ENCODE data around the gene NTNG2. TPM values are rescaled to one million over a fixed set of nuclear protein-coding genes. Genes with fewer than 3 reads are reported as not detected.

Gene NTNG2
- total RNA-seq, 4 donors from 2014 or later = 0.27 to 1.1 TPM; not detected in 2

GRCh38 chr9:132249690-132250089 is 87.8 kb downstream of the NTNG2 start:
- no peak overlapping the region for H3K4me3 ChIP-seq
- no peak for DNase-seq
- no peak overlapping the region for H3K27ac ChIP-seq
- peaks cover 0 to 3% (median 0%) of the 10 kb centered on the region in 4 donors for H3K4me1 ChIP-seq
- 74% methylated on average over 5 of the region's 8 CpGs; no CpG with 5 or more reads in 1 of the 2 donors for WGBS, 2 donors (ENCODE audit: low coverage in 1 of 2)
- in situ Hi-C loops (cut with MboI; ENCODE audit: low pct_ligation_motif_present in 1 of 4, low pct_unique_long_range_greater_than_20kb in 1 of 4, low sequenced_read_pairs in 3 of 4) = loop anchor here in 3 of 4 donors (5.0 to 25.0 kb wide), 4 partner anchors 485 to 687 kb away; no protein-coding TSS in a partner anchor
- no peak for TF ChIP-seq POLR2AphosphoS5 (IDR thresholded peaks at IDR 0.05)
- no peak for TF ChIP-seq CTCF (IDR thresholded peaks at IDR 0.05)
- TF ChIP-seq EP300 (IDR thresholded peaks at IDR 0.05; ENCODE audit: low read depth) = no peak
- TF ChIP-seq POLR2A (IDR thresholded peaks at IDR 0.05) = no peak
- H3K9me3 ChIP-seq = peaks cover 0 to 4% of the 10 kb centered on the region in 2 donors
- H3K36me3 ChIP-seq = no peaks in the 10 kb centered on the region
- intact Hi-C loops (cut with DNase I; ENCODE audit: low total_unique reads) = no loop called here
- peaks cover 59% of the 10 kb centered on the region for H3K27me3 ChIP-seq

GRCh38 chr9:132250324-132251262 is 88.7 kb downstream of the NTNG2 start:
- in situ Hi-C loops (cut with MboI; ENCODE audit: low pct_ligation_motif_present in 1 of 4, low pct_unique_long_range_greater_than_20kb in 1 of 4, low sequenced_read_pairs in 3 of 4) = loop anchor here in 3 of 4 donors (5.0 to 25.0 kb wide), 4 partner anchors 486 to 688 kb away; no protein-coding TSS in a partner anchor

GRCh38 chr9:132260846-132261245 is 99.0 kb downstream of the NTNG2 start:
- intact Hi-C loops (cut with DNase I; ENCODE audit: low total_unique reads) = no loop called here

More at GRCh38 chr9:132250324-132251262, 88.7 kb downstream of the NTNG2 start:
- Histone ChIP-seq H3K27me3 (peaks cover 50% of the 10 kb centered on the region), H3K4me3 (no peak overlapping the region), H3K36me3 (no peaks in the 10 kb centered on the region), H3K9me3 (peaks cover 0 to 4% of the 10 kb centered on the region in 2 donors), H3K27ac (no peak overlapping the region), H3K4me1 (peaks cover 0 to 3% (median 0%) of the 10 kb centered on the region in 4 donors)
- intact Hi-C loops (cut with DNase I; ENCODE audit: low total_unique reads) = no loop called here
- TF ChIP-seq EP300 (IDR thresholded peaks at IDR 0.05; ENCODE audit: low read depth) (no peak), POLR2AphosphoS5 (IDR thresholded peaks at IDR 0.05) (no peak), POLR2A (IDR thresholded peaks at IDR 0.05) (no peak), CTCF (IDR thresholded peaks at IDR 0.05) (no peak)
- WGBS, 2 donors (ENCODE audit: low coverage in 1 of 2) = 87% methylated on average over 19 of the region's 20 CpGs; no CpG with 5 or more reads in 1 of the 2 donors
- no peak for DNase-seq

More at GRCh38 chr9:132260846-132261245, 99.0 kb downstream of the NTNG2 start:
- no peaks in the 10 kb centered on the region for H3K27me3 ChIP-seq
- no peak for DNase-seq
- in situ Hi-C loops (cut with MboI; ENCODE audit: low pct_ligation_motif_present in 1 of 4, low pct_unique_long_range_greater_than_20kb in 1 of 4, low sequenced_read_pairs in 3 of 4) = loop anchor here in 3 of 4 donors (5.0 to 25.0 kb wide), 3 partner anchors 499 to 699 kb away; no protein-coding TSS in a partner anchor
- no peak for TF ChIP-seq EP300 (IDR thresholded peaks at IDR 0.05; ENCODE audit: low read depth)
- no peak for TF ChIP-seq POLR2AphosphoS5 (IDR thresholded peaks at IDR 0.05)
- no peak for TF ChIP-seq CTCF (IDR thresholded peaks at IDR 0.05)
- no peak for TF ChIP-seq POLR2A (IDR thresholded peaks at IDR 0.05)
- H3K9me3 ChIP-seq = no peaks in the 10 kb centered on the region
- 47 to 80% methylated on average over 3 of the region's 3 CpGs for WGBS, 2 donors (ENCODE audit: low coverage in 1 of 2)
- H3K36me3 ChIP-seq = peaks cover 0 to 32% (median 11%) of the 10 kb centered on the region in 4 donors
- H3K4me3 ChIP-seq = no peak overlapping the region
- H3K27ac ChIP-seq = no peak overlapping the region
- peaks cover 0 to 9% (median 6%) of the 10 kb centered on the region in 4 donors for H3K4me1 ChIP-seq

Data from transverse colon (tissue), 4 donors.